ENCODE results near the gene SRGAP2B. TPM values are rescaled to one million over a fixed set of nuclear protein-coding genes. Genes with fewer than 3 reads are reported as not detected.
"Not testable (repeated sequence)": the region's sequence is repeated elsewhere in the genome, so short reads cannot be mapped to it uniquely, and the experiment has no call there.

SRGAP2B gene
- total RNA-seq, 1 experiment from 2014 or later, result 23.5 TPM

- H3K4ac ChIP-seq (ENCODE audit: low read depth, low read length); H3K9me3 Mint-ChIP-seq; H3K9ac ChIP-seq (ENCODE audit: extremely low read depth, insufficient read length, low read length); H3K4me1 ChIP-seq (ENCODE audit: insufficient read depth, low read length); DNase-seq; H3K4me1 Mint-ChIP-seq; H4K20me1 ChIP-seq (ENCODE audit: control insufficient read depth, insufficient read depth, insufficient read length); H3K79me2 ChIP-seq (ENCODE audit: insufficient read depth, low read length); H3K79me1 ChIP-seq (ENCODE audit: insufficient read depth, low read depth, low read length, poor library complexity, severe bottlenecking); H3K27me3 Mint-ChIP-seq (ENCODE audit: low read depth); H3K23me2 ChIP-seq (ENCODE audit: insufficient read length, low read depth, low read length, poor library complexity, severe bottlenecking); H2BK5ac ChIP-seq (ENCODE audit: insufficient read length, low read length); H3K36me3 Mint-ChIP-seq (ENCODE audit: insufficient read depth in 1 of 3, low read depth in 3 of 3); H3T11ph ChIP-seq (ENCODE audit: low read length); H2BK20ac ChIP-seq (ENCODE audit: low read depth, low read length, poor library complexity, severe bottlenecking); H3K27ac ChIP-seq (ENCODE audit: insufficient read length, low read depth, low read length); H2BK15ac ChIP-seq (ENCODE audit: low read depth, low read length); H2BK12ac ChIP-seq (ENCODE audit: insufficient read length, low read depth, low read length); H4K5ac ChIP-seq (ENCODE audit: insufficient read length, low read depth, low read length); H2BK120ac ChIP-seq (ENCODE audit: low read depth, low read length, poor library complexity, severe bottlenecking); H3K9me3 ChIP-seq (ENCODE audit: control insufficient read depth, low read depth, low read length); H3K27ac Mint-ChIP-seq; H3K18ac ChIP-seq (ENCODE audit: insufficient read length, low read depth, low read length); H3K14ac ChIP-seq (ENCODE audit: insufficient read depth, low read length); H2AFZ ChIP-seq (ENCODE audit: low read length); H3K4me3 Mint-ChIP-seq; H3K4me2 ChIP-seq (ENCODE audit: insufficient read depth, insufficient read length, low read length); H3K27me3 ChIP-seq (ENCODE audit: insufficient read depth, low read length); H4K8ac ChIP-seq (replicated peaks; ENCODE audit: insufficient read length, low read depth, low read length); H4K91ac ChIP-seq (ENCODE audit: insufficient read length, low read depth, low read length); H3K56ac ChIP-seq (ENCODE audit: insufficient read length, low read depth, low read length); H3K23ac ChIP-seq (ENCODE audit: insufficient read length, low read depth, low read length); H2AK5ac ChIP-seq (ENCODE audit: insufficient read length, low read length): not testable (repeated sequence)
- WGBS (ENCODE audit: extremely low coverage, insufficient read length, low lambda C conversion rate), result no CpG with 5 or more reads among the region's 1 CpG
These were observed 19.5 kb upstream of the SRGAP2B start for GRCh38 chr1:145114560-145115057.

- H3K27me3 Mint-ChIP-seq (ENCODE audit: low read depth); H2BK12ac ChIP-seq (ENCODE audit: insufficient read length, low read depth, low read length); H3K4me1 ChIP-seq (ENCODE audit: insufficient read depth, low read length); H3K27ac ChIP-seq (ENCODE audit: insufficient read length, low read depth, low read length); H4K20me1 ChIP-seq (ENCODE audit: control insufficient read depth, insufficient read depth, insufficient read length); H3K27ac Mint-ChIP-seq; H3K56ac ChIP-seq (ENCODE audit: insufficient read length, low read depth, low read length); H3K79me1 ChIP-seq (ENCODE audit: insufficient read depth, low read depth, low read length, poor library complexity, severe bottlenecking); H3K9me3 ChIP-seq (ENCODE audit: control insufficient read depth, low read depth, low read length); H3K14ac ChIP-seq (ENCODE audit: insufficient read depth, low read length); H3K4me2 ChIP-seq (ENCODE audit: insufficient read depth, insufficient read length, low read length); H2BK120ac ChIP-seq (ENCODE audit: low read depth, low read length, poor library complexity, severe bottlenecking); H2AK5ac ChIP-seq (ENCODE audit: insufficient read length, low read length); DNase-seq; H3K23ac ChIP-seq (ENCODE audit: insufficient read length, low read depth, low read length); H3K9ac ChIP-seq (ENCODE audit: extremely low read depth, insufficient read length, low read length); H3K23me2 ChIP-seq (ENCODE audit: insufficient read length, low read depth, low read length, poor library complexity, severe bottlenecking); H4K8ac ChIP-seq (replicated peaks; ENCODE audit: insufficient read length, low read depth, low read length); H2BK5ac ChIP-seq (ENCODE audit: insufficient read length, low read length); H2BK20ac ChIP-seq (ENCODE audit: low read depth, low read length, poor library complexity, severe bottlenecking); H3K4me1 Mint-ChIP-seq; H3K79me2 ChIP-seq (ENCODE audit: insufficient read depth, low read length); H3T11ph ChIP-seq (ENCODE audit: low read length); H3K36me3 Mint-ChIP-seq (ENCODE audit: insufficient read depth in 1 of 3, low read depth in 3 of 3); H3K18ac ChIP-seq (ENCODE audit: insufficient read length, low read depth, low read length); H3K4me3 Mint-ChIP-seq; H3K27me3 ChIP-seq (ENCODE audit: insufficient read depth, low read length); H2AFZ ChIP-seq (ENCODE audit: low read length); H4K91ac ChIP-seq (ENCODE audit: insufficient read length, low read depth, low read length); H3K9me3 Mint-ChIP-seq; H2BK15ac ChIP-seq (ENCODE audit: low read depth, low read length); H3K4ac ChIP-seq (ENCODE audit: low read depth, low read length); H4K5ac ChIP-seq (ENCODE audit: insufficient read length, low read depth, low read length): not testable (repeated sequence)
- WGBS (ENCODE audit: extremely low coverage, insufficient read length, low lambda C conversion rate), result no CpG with 5 or more reads among the region's 3 CpGs
These were observed 17.6 kb upstream of the SRGAP2B start for GRCh38 chr1:145112703-145113102.

Measured in H9 (cell line).